Neural cell (in vitro differentiated cells): Measurements from ENCODE around the gene CAMSAP3.

Experiments used
- CTCF ChIP-seq: fragments of 450-650 bp; IDR thresholded peaks from 2 replicates; pipeline ENCODE4 v1.5.1; 2014; ENCODE audit warnings: antibody characterized with exemption, mild to moderate bottlenecking, moderate library complexity; ENCODE audit not compliant: poor library complexity, severe bottlenecking
- POLR2AphosphoS5 ChIP-seq: IDR thresholded peaks from 2 replicates; pipeline ENCODE4 v1.6.1; 2012
- SMC3 ChIP-seq: fragments of 450-650 bp; conservative IDR thresholded peaks from 2 replicates; pipeline ENCODE4 v1.6.1; 2014; ENCODE audit warnings: antibody characterized with exemption, mild to moderate bottlenecking, moderate library complexity; ENCODE audit not compliant: poor library complexity
- TAF1 ChIP-seq: IDR thresholded peaks from 2 replicates; pipeline ENCODE4 v1.6.1; 2012; ENCODE audit warnings: low read depth

DNA sequence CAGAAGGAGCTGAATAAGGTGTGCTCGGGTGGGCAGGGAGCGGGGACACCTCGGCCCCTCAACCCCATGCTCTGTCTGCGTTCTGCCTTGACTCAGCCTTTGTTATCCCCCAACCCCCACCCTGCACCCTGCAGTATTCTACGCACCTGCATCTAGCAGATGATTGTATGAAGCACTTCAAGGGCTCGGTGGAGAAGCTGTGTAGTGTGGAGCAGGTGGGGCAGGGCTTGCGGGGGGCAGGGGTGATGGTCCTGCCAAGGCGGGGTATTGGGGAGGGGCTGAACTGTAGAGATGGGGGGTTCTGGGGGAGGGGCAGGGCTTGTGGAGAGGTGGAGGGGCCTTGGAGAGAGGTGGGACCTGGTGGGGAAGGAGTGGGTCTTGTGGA is 47.4 kb downstream of the CAMSAP3 start:
- TF ChIP-seq CTCF (no peak), SMC3 (no peak), POLR2AphosphoS5 (no peak), TAF1 (no peak)
